ENCODE measurements around the gene REXO1. TPM values are rescaled to one million over a fixed set of nuclear protein-coding genes. Genes with fewer than 3 reads are reported as not detected.

REXO1 gene
- total RNA-seq, 1 experiment from 2014 or later: 43.0 TPM

DNA sequence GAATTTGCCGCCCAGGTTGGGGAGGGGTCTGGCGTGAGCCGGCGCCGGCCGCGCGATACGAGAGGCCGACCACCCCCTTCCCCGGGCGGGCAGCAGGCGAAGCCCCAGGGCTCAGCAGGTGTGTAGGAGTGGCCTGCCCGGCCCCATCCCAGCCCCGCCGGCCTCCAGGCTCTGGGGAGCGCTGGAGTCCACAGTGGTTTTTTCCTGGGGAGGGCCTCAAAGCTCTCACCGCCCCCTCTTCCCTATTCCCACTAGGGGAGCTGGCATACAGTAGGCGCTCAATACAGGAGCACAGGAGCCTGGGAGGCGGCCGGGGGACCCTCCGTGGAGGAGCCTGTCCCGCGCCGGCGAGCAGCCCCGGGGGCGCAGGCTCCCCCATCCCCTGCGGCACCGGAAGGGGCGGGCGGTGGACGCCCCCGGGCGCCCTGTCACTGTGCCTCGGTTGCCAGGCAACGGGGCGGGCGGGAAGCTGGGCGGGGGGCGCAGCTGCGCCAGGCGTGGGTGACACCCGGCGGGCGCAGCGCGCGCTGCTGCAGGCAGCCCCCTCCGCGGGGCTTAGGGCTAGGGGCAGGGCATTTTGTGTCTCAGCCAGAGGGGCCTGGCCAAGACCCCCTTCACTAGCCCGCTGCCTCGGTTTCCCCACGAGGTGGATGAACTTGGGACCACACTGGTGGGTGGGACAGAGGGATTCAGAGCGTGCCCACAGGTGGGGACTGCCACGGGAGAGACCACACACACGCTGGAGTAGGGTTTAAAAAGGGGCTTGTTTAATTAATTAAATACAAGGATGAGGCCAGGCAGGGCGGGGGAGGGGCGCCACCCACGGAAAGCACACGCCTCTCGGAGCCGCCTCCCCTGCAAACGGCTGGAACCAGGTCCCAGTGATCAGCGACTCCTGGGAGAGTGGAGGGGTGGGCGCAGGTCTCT lies 3.6 kb upstream of the REXO1 start:
- no peak overlapping the region for H3K27ac Mint-ChIP-seq (ENCODE audit: unreplicated experiment)
- H3K9me3 Mint-ChIP-seq (ENCODE audit: unreplicated experiment): no peaks in the 10 kb centered on the region
- no peaks in the 10 kb centered on the region for H3K4me1 Mint-ChIP-seq (ENCODE audit: low read depth, unreplicated experiment)
- Histone ChIP-seq H3K9me3 (no peaks in the 10 kb centered on the region), H3K27me3 (replicated peaks; ENCODE audit: control insufficient read depth, insufficient read depth, low read length) (no peaks in the 10 kb centered on the region), H3K4me3 (ENCODE audit: low read depth, low read length) (no peak overlapping the region), H3K4me1 (peaks cover 4% of the 10 kb centered on the region; the same call in 1 of the 2 replicates), H3K36me3 (ENCODE audit: control insufficient read depth, insufficient read depth, low read length) (no peaks in the 10 kb centered on the region)
- TF ChIP-seq, protein P1, sequence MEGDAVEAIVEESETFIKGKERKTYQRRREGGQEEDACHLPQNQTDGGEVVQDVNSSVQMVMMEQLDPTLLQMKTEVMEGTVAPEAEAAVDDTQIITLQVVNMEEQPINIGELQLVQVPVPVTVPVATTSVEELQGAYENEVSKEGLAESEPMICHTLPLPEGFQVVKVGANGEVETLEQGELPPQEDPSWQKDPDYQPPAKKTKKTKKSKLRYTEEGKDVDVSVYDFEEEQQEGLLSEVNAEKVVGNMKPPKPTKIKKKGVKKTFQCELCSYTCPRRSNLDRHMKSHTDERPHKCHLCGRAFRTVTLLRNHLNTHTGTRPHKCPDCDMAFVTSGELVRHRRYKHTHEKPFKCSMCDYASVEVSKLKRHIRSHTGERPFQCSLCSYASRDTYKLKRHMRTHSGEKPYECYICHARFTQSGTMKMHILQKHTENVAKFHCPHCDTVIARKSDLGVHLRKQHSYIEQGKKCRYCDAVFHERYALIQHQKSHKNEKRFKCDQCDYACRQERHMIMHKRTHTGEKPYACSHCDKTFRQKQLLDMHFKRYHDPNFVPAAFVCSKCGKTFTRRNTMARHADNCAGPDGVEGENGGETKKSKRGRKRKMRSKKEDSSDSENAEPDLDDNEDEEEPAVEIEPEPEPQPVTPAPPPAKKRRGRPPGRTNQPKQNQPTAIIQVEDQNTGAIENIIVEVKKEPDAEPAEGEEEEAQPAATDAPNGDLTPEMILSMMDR (IDR thresholded peaks at IDR 0.05; ENCODE audit: insufficient read depth in 1 of 2, low read depth in 1 of 2, low read length in 1 of 2, severe bottlenecking in 1 of 2, unreplicated experiment in 1 of 2): no peak
- no peak overlapping the region for H3K4me3 Mint-ChIP-seq (ENCODE audit: unreplicated experiment)
- no peaks in the 10 kb centered on the region for H3K27me3 Mint-ChIP-seq (ENCODE audit: insufficient read depth, unreplicated experiment)
- intact Hi-C loops (cut with micrococcal nuclease; ENCODE audit: unreplicated experiment): no loop called here
- ChIA-PET POLR2A (no interaction called here), CTCF (interaction anchor here (0.6 kb wide), 1 partner anchor 10 kb away, joined by 5 read pairs; no protein-coding TSS in a partner anchor)
- peaks cover 17% of the 10 kb centered on the region for H3K36me3 Mint-ChIP-seq (ENCODE audit: insufficient read depth, unreplicated experiment)
- no TSS peak for BruUV-seq (replicated peaks)
- DNase-seq: no peak

DNA sequence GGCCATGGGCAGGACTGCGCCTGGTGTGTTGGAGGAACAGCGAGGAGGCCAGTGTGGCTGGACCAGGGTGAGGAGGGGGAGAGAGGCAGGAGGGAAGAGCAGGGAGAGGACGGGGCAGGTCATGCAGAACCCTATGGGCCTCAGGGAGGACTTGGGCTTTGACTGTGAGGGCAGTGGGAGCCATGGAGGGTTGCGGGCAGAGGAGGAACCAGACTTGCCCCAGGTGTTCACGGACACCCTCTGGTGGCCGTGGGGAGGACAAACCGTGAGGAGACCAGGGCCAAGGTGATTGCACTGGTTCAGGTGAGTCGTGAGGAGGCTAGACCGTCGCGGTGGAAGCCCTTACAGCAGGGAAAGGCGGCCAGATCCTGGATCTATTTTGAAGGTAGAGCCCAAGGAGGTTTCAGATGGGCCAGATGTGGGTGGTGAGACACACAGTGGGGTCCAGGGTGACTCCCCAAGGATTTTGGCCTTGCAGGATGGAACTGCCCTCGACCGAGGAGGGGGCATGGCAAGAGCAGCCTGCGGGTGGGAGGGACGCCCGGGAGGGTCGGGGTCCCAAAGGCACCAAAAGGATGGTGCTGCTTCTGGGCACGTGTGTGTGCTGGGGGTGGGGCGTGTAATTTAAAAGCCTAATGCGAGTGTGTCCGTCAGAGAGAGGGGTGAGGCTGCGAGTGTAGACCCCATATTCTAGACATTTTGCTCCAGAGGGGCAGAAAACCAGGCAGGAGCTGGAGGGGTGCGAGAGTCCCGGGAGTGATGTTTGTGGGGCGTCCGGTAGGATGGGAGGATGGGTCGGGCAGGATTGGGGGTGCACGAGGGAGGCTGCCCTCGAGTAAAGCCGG lies 2.7 kb upstream of the REXO1 start:
- intact Hi-C loops (cut with micrococcal nuclease; ENCODE audit: unreplicated experiment): no loop called here
- CTCF ChIA-PET: no interaction called here
- DNase-seq: no peak
- POLR2A ChIA-PET: no interaction called here
- Histone ChIP-seq H3K4me1 (peaks cover 4% of the 10 kb centered on the region; the same call in 1 of the 2 replicates), H3K27me3 (replicated peaks; ENCODE audit: control insufficient read depth, insufficient read depth, low read length) (no peaks in the 10 kb centered on the region), H3K9me3 (no peaks in the 10 kb centered on the region), H3K36me3 (ENCODE audit: control insufficient read depth, insufficient read depth, low read length) (no peaks in the 10 kb centered on the region), H3K4me3 (ENCODE audit: low read depth, low read length) (no peak overlapping the region)
- peaks cover 20% of the 10 kb centered on the region for H3K36me3 Mint-ChIP-seq (ENCODE audit: insufficient read depth, unreplicated experiment)
- TF ChIP-seq, protein P1 (IDR thresholded peaks at IDR 0.05; ENCODE audit: insufficient read depth in 1 of 2, low read depth in 1 of 2, low read length in 1 of 2, severe bottlenecking in 1 of 2, unreplicated experiment in 1 of 2): peak in 1 of 2 experiments; percentile 14
- H3K4me1 Mint-ChIP-seq (ENCODE audit: low read depth, unreplicated experiment): no peaks in the 10 kb centered on the region
- H3K4me3 Mint-ChIP-seq (ENCODE audit: unreplicated experiment): no peak overlapping the region
- H3K27me3 Mint-ChIP-seq (ENCODE audit: insufficient read depth, unreplicated experiment): no peaks in the 10 kb centered on the region
- H3K9me3 Mint-ChIP-seq (ENCODE audit: unreplicated experiment): no peaks in the 10 kb centered on the region
- BruUV-seq (replicated peaks): no TSS peak
- H3K27ac Mint-ChIP-seq (ENCODE audit: unreplicated experiment): peak overlapping the region; percentile 60

DNA sequence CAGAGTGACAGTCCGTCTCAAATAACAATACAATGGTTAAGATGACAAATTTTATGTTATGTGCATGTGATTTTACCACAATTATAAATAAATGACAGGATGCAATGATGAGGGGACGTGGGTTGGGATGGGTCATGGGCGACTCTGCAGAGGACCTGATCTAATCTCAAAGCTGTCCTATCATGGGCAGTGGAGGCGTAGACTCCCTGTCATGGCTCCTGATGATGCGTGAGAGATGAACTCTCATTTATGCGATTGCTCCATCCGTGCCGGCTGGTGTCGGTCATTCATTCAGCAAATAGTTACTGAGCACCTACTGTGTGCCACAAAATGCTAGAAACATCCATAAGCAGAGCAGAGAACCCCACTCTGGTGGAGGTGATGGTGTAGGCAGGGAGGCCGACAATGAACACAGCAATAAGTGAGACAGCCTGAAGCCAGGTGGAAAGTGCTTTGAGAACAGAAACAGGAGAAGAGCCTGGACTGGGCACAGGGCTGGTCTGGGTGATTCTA lies 1.7 kb upstream of the REXO1 start:
- Histone ChIP-seq H3K9me3 (no peaks in the 10 kb centered on the region), H3K27me3 (replicated peaks; ENCODE audit: control insufficient read depth, insufficient read depth, low read length) (no peaks in the 10 kb centered on the region), H3K4me1 (peaks cover 4% of the 10 kb centered on the region; the same call in 1 of the 2 replicates), H3K36me3 (ENCODE audit: control insufficient read depth, insufficient read depth, low read length) (no peaks in the 10 kb centered on the region), H3K4me3 (ENCODE audit: low read depth, low read length) (no peak overlapping the region)
- TF ChIP-seq, protein P1 (IDR thresholded peaks at IDR 0.05; ENCODE audit: insufficient read depth in 1 of 2, low read depth in 1 of 2, low read length in 1 of 2, severe bottlenecking in 1 of 2, unreplicated experiment in 1 of 2): no peak
- intact Hi-C loops (cut with micrococcal nuclease; ENCODE audit: unreplicated experiment): no loop called here
- DNase-seq: no peak
- peak overlapping the region; percentile 12 for H3K27ac Mint-ChIP-seq (ENCODE audit: unreplicated experiment)
- H3K9me3 Mint-ChIP-seq (ENCODE audit: unreplicated experiment): no peaks in the 10 kb centered on the region
- H3K4me3 Mint-ChIP-seq (ENCODE audit: unreplicated experiment): no peak overlapping the region
- H3K36me3 Mint-ChIP-seq (ENCODE audit: insufficient read depth, unreplicated experiment): peaks cover 29% of the 10 kb centered on the region
- CTCF ChIA-PET: interaction anchor here (1.0 kb wide), 1 partner anchor 17 kb away, joined by 3 read pairs; no protein-coding TSS in a partner anchor
- POLR2A ChIA-PET: no interaction called here
- BruUV-seq (replicated peaks): no TSS peak
- H3K4me1 Mint-ChIP-seq (ENCODE audit: low read depth, unreplicated experiment): no peaks in the 10 kb centered on the region
- no peaks in the 10 kb centered on the region for H3K27me3 Mint-ChIP-seq (ENCODE audit: insufficient read depth, unreplicated experiment)
